Measurements from ENCODE around the gene ZDHHC17. TPM values are rescaled to one million over a fixed set of nuclear protein-coding genes. Genes with fewer than 3 reads are reported as not detected.
A peak's percentile ranks its signal among the peaks of the same experiment; 100 is the strongest.
"Not testable (repeated sequence)": the region's sequence is repeated elsewhere in the genome, so short reads cannot be mapped to it uniquely, and the experiment has no call there.

The ZDHHC17 gene
- total RNA-seq, 1 donor from 2014 or later = 17.5 TPM

DNA sequence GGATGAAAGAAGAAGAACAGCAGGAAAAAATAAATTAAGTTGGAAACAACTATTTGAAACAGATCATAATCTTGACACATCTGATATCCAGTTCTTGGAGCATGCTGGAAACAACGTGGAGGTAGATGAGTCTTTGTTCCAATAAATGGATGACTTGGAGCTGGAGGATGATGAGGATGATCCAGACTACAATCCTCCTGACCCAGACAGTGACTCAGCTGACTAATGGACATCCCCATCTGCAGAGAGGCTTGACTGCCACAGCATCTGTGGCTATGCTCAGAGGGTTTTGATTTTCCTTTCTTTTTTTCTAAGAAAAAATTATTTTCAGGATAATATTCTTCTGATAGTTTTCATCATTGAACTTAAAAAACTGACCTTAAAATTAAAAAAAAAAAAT lies 6.2 kb upstream of the ZDHHC17 start:
- intact Hi-C loops (cut with DNase I) = no loop called here
- no peak for ATAC-seq (ENCODE audit: poor library complexity)
- DNase-seq = no peak

DNA sequence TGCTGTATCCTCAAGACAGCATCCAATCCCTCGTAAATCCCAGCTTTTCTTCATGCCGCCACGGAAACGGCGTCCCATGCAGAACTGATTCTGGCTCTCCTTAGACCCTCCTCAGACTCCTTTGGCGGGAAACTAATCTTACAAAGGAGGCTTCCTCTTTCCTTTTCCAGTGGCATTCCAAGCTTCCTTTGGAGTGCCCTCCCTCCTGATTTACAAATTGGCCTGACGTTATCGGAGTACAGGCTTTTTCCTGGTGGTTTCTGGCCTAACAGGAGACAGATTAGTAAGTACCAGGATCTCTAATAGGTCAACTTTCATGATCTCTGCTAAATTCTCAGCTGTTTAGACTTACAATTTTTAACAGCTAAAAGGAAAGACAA lies 1.3 kb upstream of the ZDHHC17 start:
- ATAC-seq (ENCODE audit: poor library complexity) (no peak), DNase-seq (no peak)
- intact Hi-C loops (cut with DNase I) = no loop called here

DNA sequence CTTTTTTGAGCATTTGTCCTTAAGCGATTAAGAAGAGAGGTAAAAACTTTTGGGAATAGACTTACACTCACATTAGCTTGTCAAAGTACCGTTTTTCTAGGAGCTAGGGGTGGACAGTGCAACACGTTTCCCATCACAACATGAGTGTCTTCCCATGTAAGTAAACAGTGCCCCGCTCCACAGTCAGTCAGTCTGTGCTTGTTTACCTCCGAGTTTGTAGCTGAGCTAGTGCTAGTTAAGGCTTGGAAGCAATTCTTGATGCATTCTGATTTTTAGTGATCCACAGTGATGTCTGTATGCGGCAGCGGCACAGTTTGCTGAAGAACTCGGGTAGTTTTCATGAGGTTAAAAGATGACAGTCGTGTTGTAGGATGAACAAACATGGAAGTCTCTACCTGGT lies 941 bp downstream of the ZDHHC17 start:
- intact Hi-C loops (cut with DNase I) = no loop called here
- no peak for DNase-seq
- ATAC-seq (ENCODE audit: poor library complexity) = no peak

DNA sequence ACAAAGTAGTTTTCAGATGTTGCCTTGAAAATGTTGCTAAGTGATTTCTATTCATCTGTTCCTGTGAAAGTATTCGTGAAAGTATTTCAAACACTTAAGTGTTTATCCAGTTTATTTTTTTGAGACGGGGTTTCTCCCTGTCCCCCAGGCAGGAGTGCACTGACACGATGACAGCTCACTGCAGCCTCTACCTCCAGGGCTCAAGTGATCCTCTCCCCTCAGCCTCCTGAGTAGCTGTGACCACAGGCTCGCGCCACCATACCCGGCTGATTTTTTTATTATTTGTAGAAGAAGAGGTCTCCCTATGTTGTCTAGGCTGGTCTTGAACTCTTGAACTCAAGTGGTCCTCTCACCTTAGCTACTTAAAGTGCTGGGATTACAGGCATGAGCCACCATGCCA lies 1.7 kb downstream of the ZDHHC17 start:
- intact Hi-C loops (cut with DNase I) = no loop called here

DNA sequence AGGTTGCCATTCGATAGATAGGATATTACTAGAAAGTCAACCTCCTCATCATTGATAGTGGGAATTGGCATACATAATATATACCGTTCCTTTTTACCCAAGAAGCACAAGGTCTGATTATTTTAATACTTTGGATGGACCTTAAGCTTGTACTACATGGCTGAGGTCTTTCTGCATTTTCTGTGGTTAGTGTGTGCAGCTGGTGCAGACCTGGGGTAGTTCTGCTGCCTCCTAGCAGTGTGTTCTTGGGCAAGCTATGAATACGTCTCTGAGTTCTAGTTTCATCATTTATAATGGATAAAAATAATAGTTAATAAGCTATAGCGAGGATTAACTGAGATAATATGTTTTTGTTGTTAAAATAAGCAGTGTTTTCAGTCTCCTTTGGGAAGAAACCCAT lies 2.2 kb downstream of the ZDHHC17 start:
- DNase-seq = no peak
- intact Hi-C loops (cut with DNase I) = no loop called here

More for the DNA sequence above, 1.7 kb downstream of the ZDHHC17 start:
- ATAC-seq (ENCODE audit: poor library complexity) (no peak), DNase-seq (no peak)

DNA sequence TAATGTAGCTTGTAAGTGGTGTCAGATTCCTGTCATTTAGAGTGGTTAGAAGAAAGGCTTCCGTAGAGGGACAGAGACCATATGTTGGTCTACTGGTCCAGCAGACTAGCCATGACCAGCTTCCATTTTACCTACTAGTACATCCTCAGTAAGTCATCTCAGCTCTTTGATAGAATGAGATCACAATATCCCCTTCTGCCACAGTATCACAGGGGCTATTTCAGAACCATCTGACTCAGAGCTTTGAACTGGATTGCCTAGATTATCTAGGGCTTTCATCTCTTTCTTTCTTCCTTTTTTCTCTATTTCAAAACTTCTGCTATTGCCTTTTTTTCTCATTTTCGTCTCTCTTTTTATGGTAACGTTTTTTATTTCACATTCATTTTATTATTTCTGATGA lies 4.7 kb downstream of the ZDHHC17 start:
- ATAC-seq (ENCODE audit: poor library complexity) (no peak), DNase-seq (no peak)
- intact Hi-C loops (cut with DNase I) = no loop called here

More for the DNA sequence above, 2.2 kb downstream of the ZDHHC17 start:
- ATAC-seq (ENCODE audit: poor library complexity) = no peak

DNA sequence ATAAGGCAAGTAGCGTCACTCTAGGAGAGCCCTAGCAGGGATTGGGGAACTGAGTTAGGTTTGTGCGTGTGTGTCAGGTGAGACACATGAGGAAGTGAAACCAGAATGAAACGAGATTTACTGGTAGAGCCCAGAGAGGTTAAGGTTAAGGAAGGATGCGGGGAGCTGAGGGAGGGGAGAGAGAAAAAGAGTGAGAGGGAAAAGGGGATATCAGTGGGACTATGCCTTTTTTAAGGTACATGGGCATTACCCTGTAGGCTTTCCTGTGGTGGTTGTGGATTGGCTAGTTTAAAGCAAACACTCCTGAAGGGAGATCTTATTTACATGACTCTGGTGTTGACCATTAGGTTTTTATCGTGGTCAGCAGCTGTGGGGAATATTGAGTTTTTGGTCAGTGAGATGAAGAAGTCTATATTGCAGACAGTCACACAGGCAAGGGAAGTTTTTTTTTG lies 13.9 kb downstream of the ZDHHC17 start:
- intact Hi-C loops (cut with DNase I) = no loop called here
- ATAC-seq (ENCODE audit: poor library complexity) (no peak), DNase-seq (no peak)

DNA sequence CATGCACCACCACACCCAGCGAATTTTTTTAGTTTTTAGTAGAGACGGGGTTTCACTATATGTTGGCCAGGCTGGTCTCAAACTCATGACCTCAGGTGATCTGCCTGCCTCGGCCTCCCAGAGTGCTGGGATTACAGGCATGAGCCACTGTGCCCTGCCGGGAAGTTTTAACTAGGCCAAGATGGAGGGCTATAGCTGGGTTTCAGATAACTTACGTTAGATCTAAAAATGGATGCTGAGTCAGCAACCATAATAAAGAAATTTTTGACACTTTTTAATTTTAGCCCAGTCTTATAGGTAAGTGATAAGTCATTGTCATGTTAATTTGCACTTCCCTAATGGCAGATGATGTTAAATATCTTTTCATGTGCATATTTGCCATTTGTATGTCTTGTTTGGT lies 14.4 kb downstream of the ZDHHC17 start:
- no peak for ATAC-seq (ENCODE audit: poor library complexity)
- no peak for DNase-seq
- intact Hi-C loops (cut with DNase I) = no loop called here

DNA sequence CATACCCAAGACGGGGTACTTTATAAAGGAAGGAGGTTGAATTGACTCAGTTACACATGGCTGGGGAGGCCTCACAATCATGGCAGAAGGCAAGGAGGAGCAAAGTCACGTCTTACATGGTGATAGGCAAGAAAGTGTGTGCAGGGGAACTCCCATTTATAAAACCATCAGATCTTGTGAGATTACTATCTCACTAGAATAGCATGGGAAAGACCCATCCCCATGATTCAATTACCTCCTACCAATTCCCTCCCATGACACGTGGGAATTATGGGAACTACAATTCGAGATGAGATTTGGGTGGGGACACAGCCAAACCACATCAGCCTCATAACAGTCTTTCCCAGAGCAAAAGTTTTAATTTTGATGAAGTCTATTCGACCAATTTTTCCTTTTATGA lies 15.4 kb downstream of the ZDHHC17 start:
- DNase-seq; ATAC-seq (ENCODE audit: poor library complexity); intact Hi-C loops (cut with DNase I): not testable (repeated sequence)

DNA sequence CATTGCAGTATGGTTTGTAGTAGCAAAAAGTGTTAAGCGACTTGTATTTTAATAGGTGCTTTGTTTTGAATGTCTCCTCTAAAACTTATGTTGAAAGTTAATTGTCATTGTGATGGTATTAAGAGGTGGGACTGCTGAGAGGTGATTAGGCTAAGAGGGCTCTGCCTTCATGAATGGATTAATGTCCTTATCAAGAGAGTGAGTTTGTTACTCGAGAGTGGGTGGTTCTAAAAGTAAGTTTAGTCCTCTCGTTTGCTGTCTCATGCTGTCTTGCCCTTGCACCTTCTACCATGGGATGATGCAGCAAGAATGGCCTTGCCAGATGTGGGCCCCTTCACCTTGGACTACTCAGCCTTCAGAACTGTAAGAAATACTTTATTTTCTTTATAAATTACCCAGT lies 17.4 kb downstream of the ZDHHC17 start:
- intact Hi-C loops (cut with DNase I) = no loop called here
- no peak for DNase-seq
- ATAC-seq (ENCODE audit: poor library complexity) = no peak

DNA sequence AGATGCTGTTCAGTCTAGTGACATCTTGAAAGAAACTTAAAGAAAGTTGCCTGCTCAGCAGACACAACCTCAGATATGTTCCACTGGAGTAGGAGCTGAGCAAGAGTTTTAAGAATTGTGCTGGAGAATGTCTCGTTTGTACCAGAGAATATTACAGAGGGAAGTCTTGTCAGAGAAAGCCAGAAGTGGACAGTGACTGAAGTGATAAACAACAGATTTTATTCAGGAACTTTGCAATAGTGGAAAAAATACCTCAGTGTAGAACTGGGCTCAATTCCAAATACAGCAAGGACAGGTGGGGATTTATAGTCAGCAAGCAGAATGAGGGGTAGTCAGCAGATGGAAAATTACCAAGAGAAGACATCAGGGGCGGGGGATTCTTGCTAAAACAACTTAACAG lies 18.6 kb downstream of the ZDHHC17 start:
- ATAC-seq (ENCODE audit: poor library complexity) = no peak
- DNase-seq = no peak
- intact Hi-C loops (cut with DNase I) = no loop called here

DNA sequence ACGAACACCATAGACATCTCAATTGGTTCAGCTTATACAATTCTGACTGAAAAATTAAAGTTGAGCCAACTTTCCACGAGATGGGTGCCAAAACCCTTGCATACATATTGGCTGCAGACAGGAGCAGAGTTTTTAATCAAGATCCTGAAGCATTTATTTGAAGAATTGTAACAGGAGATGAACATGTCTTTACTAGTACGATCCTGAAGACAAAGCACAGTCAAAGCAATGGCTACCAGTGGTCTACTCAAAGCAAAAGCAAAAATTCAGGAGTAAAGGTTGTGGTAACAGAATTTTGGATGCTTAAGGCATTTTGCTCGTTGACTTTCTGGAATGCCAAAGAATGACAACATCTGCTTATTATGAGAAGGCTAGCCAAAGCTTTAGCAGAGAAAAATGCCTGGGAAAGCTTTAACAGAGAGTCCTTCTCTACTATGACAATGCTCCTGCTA lies 20.7 kb downstream of the ZDHHC17 start:
- ATAC-seq (ENCODE audit: poor library complexity) = peak; percentile 53
- intact Hi-C loops (cut with DNase I) = no loop called here
- no peak for DNase-seq

DNA sequence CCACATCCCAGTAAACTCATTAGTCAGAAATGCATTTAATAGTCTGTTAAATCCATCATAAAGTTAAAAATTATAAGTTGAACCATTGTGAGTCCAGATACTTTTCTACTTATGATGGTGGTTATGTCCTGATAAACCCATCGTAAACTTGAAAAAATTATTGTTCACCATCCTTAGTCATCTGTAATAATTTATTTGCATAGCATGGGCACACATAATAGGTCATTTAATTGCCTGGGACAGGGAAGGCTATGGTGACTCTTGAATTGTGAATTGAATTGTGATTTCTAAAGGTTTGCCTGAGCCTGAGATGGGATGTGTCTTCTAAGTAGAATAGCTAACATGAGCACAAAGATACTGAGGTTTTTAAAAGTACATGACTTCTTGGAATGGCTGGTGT lies 21.5 kb downstream of the ZDHHC17 start:
- intact Hi-C loops (cut with DNase I) = no loop called here
- no peak for DNase-seq
- no peak for ATAC-seq (ENCODE audit: poor library complexity)

DNA sequence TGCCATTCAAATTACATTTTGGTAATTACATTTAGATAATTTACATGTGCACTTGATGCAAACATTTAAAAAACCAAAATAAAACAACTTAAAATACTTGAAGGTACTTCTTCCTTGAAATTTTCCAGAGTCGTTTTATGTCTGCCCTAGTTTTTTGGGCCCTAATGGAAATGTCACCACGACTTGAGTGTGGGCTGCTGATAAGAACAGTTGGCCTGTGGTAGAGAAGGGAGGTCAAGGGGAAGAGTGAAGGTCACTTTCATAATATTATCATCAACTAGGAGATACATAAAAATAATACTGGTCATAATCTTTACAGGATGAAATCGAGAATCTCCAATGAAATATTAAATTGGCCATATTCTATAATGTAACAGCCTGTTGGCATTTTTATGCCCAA lies 23.1 kb downstream of the ZDHHC17 start:
- ATAC-seq (ENCODE audit: poor library complexity) (no peak), DNase-seq (no peak)
- intact Hi-C loops (cut with DNase I) = no loop called here

DNA sequence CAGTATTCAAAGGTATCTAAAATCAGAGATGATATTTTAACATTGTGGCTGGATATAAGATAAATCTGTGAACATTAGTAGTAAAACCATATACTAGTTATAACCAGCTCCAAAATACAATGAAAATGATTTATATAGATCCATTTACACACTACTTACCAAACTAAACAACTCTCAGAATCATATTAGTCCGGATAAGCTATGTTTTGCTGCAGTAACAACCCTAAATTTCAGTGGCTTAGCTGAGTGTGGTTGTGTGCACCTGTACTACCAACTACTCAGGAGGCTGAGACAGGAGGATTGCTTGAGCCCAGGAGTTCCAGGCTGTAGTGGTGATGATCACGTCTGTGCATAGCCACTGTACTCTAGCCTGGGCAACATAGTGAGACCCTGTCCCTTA lies 23.8 kb downstream of the ZDHHC17 start:
- no peak for DNase-seq
- ATAC-seq (ENCODE audit: poor library complexity) = no peak
- intact Hi-C loops (cut with DNase I) = no loop called here

DNA sequence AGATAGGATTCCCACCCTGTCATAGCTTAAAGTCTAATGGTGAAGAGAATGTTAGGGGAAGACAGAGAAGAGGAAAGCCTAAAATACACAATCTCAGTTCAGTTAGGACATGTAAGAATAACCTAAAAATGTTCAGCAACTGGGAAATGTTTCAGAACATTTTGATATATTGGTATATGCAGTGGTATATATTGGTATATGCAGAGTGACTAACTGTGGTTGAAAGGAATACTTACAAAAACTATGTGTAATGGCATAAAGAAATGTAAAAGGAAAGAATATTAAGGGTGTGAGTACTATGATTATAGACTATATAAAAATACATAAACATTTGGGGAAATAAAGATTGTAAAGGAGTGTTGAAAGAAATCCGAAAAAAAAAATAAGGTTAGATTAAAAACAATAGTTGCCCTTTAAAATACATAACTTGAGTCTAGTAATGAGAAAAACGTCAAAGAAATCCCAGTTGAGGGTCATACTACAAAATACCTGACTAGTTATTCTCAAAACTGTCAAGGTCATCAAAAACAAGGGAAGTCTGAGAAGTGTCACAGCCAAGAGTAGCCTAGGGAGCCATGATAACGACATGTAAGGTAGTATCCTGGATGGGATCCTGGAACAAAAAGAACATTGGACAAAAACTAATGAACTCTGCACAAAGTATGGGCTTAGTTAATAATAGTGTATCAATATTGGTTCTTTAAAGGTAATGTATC lies 25.6 kb downstream of the ZDHHC17 start:
- intact Hi-C loops (cut with DNase I) = no loop called here
- ATAC-seq (ENCODE audit: poor library complexity) (no peak), DNase-seq (no peak)

DNA sequence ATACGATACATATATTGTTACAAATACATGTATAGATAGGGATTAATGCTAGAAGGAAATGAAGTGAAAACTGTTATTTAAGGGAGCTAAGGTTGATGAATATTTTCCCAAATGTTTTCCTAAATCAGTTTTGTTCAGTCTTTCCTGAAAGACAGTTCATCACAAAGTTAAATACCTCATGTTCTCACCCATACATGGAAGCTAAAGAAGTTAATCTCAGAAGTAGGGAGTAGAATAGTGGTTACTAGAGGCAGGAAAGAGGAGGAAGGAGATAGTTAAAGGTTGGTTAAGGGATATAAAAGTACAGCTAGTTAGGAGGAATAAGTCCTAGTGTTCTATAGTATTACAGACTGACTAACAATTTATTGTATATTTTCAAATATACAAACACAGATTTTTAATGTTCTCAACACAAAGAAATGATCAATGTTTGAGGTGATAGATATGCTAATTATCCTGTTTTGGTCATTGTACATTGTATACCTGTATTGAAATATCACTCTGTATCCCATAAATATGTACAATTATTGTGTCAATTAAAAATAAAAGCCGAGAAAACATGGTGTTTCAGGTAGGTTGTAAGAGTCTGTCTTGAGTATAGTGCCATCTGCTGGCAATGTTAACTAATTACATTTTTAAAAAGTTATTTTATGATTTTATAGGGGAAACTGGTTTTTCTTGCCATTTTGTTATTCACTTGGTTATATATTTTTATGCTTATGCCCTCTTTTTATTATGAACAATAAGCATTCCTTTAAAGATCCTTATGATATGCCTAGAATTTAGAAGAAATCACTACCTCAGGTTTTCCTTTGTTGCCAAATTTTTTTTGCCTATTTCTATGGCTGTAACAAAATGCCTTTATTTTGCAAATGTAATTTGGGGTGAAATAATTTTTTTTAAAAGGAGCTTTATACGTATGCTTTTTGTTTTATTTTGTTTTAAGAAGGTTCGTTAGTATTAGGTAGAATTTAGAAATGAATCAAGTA lies 26.9 kb downstream of the ZDHHC17 start:
- ATAC-seq (ENCODE audit: poor library complexity) (peak; percentile 58), DNase-seq (no peak)
- intact Hi-C loops (cut with DNase I) = no loop called here

DNA sequence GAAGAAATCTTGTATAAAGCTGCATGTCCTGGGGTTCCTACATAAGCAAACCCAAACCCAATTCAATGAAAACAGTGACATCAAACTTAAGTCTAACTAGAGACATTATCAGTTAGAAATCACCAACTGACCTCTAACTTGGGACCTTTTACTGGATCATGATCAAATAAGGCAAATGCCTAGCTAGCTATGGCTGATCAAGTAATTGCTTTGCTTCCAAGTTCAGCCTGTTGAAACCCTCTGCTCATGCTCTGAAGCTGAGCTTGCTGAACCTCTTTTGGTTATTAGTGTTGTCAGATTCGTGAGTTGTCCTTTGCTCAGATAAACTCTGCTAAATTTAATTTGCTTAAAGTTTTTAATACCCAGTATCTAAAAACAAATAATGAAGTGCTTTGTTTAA lies 28.9 kb downstream of the ZDHHC17 start:
- intact Hi-C loops (cut with DNase I) = loop anchor here (2.0 kb wide), 1 partner anchor 174 kb away; no protein-coding TSS in a partner anchor
- DNase-seq (no peak), ATAC-seq (ENCODE audit: poor library complexity) (no peak)

DNA sequence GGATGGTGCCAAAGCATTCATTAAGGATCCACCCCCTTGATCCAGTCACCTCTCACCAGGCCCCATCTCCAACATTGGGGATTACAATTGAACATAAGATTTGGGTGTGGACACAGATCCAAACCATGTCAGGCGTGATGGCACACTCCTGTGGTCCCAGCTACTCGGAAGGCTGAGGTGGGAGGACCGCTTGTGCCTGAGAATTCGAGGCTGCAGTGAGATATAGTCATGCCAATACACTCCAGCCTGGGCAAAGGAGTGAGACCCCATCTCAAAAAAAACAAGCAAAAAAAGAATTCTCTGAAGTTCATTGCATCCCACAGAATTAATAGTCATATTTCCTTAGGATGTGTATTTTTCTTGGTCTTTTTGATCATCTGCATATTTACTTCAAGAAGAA lies 34.9 kb downstream of the ZDHHC17 start:
- intact Hi-C loops (cut with DNase I) = no loop called here
- DNase-seq = no peak
- ATAC-seq (ENCODE audit: poor library complexity) = no peak

DNA sequence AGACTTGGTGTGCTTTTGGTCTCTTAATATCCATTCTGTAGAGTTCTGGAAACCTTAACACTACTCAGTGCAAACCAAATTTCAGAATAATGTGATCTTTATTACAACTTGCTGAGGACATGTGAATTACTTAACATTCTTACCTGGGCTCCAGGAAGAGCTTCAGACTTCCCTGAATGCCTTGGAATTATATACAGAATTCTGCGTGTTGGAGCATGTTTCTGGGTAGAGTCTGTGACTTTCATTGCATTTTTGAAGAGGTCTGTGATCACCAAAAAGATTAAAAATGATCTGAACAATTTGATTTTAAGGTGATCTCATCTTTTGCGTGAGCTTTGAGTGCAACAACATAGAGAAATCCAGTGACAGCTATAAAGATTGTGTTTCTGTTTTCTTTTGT lies 35.4 kb downstream of the ZDHHC17 start:
- DNase-seq (no peak), ATAC-seq (ENCODE audit: poor library complexity) (no peak)
- intact Hi-C loops (cut with DNase I) = no loop called here
